Activated T-cell treated with anti-CD3 and anti-CD28 coated beads, Interleukin-2, amount 50 U/mL, for 72 hours (primary cell): ENCODE results near the gene SMC6. TPM values are rescaled to one million over a fixed set of nuclear protein-coding genes. Genes with fewer than 3 reads are reported as not detected.

ENCODE experiments used
- ATAC-seq, 2 donors: fragments of 150-1000 bp; cut with Tn5 transposase; replicated peaks in 1 of 2; 2 replicates each; pipeline ENCODE4 v1.10.0; 2021; ENCODE audit warnings: moderate library complexity in 2 of 2, mild to moderate bottlenecking in 1 of 2
- DNase-seq, 2 donors: peaks; one replicate each; pipeline ENCODE4 v3.0.0; 2021 to 2022; ENCODE audit warnings: mixed read lengths in 1 of 2
- H3K27ac Mint-ChIP-seq: one replicate; pipeline ENCODE4 v1.8.0; 2022; ENCODE audit warnings: mild to moderate bottlenecking, moderate library complexity, mixed read lengths
- H3K27me3 Mint-ChIP-seq: one replicate; pipeline ENCODE4 v1.8.0; 2022; ENCODE audit warnings: low read depth, mixed read lengths
- H3K36me3 Mint-ChIP-seq, 2 donors: one replicate each; pipeline ENCODE4 v1.8.0; 2022; ENCODE audit warnings: mixed read lengths in 2 of 2, mild to moderate bottlenecking in 1 of 2; ENCODE audit not compliant: insufficient read depth in 2 of 2
- H3K4me1 Mint-ChIP-seq: one replicate; pipeline ENCODE4 v1.8.0; 2022; ENCODE audit warnings: low read depth, mixed read lengths
- H3K4me3 Mint-ChIP-seq, 2 donors: one replicate each; pipeline ENCODE4 v1.8.0; 2022; ENCODE audit warnings: mild to moderate bottlenecking in 2 of 2, mixed read lengths in 2 of 2, moderate library complexity in 2 of 2
- H3K9me3 Mint-ChIP-seq, 2 donors: one replicate each; pipeline ENCODE4 v1.8.0; 2022; ENCODE audit warnings: mixed read lengths in 2 of 2
- total RNA-seq, 2 donors: library from RNA; stranded (reverse); gene quantifications; one replicate each; pipeline ENCODE4 v1.2.3, GENCODE V29; 2022

The SMC6 gene, protein sequence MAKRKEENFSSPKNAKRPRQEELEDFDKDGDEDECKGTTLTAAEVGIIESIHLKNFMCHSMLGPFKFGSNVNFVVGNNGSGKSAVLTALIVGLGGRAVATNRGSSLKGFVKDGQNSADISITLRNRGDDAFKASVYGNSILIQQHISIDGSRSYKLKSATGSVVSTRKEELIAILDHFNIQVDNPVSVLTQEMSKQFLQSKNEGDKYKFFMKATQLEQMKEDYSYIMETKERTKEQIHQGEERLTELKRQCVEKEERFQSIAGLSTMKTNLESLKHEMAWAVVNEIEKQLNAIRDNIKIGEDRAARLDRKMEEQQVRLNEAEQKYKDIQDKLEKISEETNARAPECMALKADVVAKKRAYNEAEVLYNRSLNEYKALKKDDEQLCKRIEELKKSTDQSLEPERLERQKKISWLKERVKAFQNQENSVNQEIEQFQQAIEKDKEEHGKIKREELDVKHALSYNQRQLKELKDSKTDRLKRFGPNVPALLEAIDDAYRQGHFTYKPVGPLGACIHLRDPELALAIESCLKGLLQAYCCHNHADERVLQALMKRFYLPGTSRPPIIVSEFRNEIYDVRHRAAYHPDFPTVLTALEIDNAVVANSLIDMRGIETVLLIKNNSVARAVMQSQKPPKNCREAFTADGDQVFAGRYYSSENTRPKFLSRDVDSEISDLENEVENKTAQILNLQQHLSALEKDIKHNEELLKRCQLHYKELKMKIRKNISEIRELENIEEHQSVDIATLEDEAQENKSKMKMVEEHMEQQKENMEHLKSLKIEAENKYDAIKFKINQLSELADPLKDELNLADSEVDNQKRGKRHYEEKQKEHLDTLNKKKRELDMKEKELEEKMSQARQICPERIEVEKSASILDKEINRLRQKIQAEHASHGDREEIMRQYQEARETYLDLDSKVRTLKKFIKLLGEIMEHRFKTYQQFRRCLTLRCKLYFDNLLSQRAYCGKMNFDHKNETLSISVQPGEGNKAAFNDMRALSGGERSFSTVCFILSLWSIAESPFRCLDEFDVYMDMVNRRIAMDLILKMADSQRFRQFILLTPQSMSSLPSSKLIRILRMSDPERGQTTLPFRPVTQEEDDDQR
- total RNA-seq, result 10 to 100 TPM; 25.1 to 31.0 TPM

DNA sequence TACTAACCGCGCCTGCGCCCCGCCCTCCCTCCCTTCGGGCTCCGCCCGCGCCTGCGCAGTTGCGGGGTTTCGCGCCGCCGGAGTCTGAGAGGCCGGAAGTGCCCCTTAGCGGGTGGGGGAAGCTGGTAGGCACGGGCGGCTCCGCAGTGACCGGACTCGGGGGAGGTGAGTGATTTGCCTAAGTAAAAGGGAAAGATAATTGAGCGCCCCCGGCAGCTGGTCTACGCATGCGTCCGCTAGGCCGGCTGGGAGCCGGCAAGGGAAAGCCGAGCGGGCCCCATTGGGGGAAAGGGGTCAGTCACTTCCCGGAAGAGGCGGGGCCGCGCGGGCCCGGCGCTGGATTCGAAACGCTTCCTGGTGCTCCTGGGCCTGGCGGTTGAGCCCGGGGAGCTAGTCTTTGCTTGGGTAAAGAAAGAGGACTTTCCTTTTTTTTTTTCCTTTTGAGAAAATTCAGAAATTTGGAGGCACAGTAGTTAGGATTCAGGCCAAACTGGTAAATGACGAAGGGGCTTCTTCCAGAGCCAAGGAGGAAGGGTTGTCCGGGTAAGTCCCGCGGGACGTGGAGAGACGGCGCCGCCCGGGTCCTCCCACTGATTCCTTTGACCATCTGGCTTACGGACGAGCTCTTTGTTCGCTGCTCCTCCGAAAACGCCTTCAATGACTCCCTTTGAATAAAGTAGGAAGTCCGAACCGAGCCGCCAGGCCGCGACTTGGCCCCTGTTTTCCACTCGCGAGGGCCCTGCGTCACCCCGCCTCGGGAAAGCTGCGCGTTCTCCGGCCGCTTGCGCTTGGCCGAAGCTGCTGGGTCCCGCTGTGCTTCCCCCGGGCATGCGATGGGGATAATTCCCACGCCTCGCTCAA is at the start of gene SMC6, which contains the start of gene GEN1:
Gene SMC6 (minus strand): TSS at position 8 of the 861 bp plus-strand sequence. CDS start 7,864 bp downstream, outside the sequence.
Gene GEN1 (plus strand): TSS at position 336 of the 861 bp plus-strand sequence. CDS start 5,806 bp downstream, outside the sequence.
- no peaks in the 10 kb centered on the region for H3K9me3 Mint-ChIP-seq
- peak; percentile 91 to 92 for DNase-seq
- ATAC-seq, result peak; percentile 87 to 91
- H3K27me3 Mint-ChIP-seq, result no peaks in the 10 kb centered on the region
- peaks cover 37% of the 10 kb centered on the region for H3K4me1 Mint-ChIP-seq
- H3K4me3 Mint-ChIP-seq, result peak within 1 kb of the TSS; percentile 84 to 98
- H3K36me3 Mint-ChIP-seq, result peaks cover 3 to 5% of the 10 kb centered on the region in 2 donors
- peak within 1 kb of the TSS; percentile 100 for H3K27ac Mint-ChIP-seq

DNA sequence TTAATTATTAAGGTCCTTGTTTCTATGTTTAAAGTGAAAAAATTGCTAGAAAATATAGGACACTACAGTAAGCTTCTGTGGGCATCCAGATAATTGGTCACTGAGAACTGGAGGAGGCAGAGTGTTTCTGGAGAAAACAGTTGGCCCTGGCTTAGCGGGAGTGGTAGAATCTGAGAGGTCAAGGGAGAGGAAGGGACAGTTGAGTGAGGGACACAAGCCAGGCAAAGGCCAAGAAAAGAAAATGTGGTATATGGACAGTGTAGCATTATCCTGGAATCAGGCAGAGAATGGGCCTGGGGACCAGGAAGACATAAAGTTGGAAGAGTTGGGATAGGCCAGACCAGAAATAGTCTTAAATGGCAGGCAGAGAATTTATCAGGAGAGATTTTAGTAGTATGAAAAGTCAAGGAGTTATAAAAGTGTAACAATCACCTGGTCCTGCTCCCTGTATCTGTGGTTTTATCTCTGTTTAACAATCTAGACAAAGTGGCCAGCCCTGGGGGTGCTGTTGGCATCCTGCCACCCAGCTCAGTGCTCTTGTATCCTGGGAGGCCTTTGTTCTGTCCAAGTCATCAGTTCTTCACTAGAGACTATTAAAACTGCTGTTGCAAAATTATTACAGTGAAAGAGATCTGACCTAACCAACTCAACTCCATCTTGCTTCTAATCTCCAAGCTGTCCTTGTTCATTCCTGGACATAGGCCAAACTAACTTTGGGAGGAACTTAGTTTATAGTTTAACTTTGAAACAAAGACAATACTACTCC is 47.3 kb upstream of the SMC6 start:
- peaks cover 23% of the 10 kb centered on the region for H3K27me3 Mint-ChIP-seq
- ATAC-seq, result no peak
- no peak for DNase-seq

DNA sequence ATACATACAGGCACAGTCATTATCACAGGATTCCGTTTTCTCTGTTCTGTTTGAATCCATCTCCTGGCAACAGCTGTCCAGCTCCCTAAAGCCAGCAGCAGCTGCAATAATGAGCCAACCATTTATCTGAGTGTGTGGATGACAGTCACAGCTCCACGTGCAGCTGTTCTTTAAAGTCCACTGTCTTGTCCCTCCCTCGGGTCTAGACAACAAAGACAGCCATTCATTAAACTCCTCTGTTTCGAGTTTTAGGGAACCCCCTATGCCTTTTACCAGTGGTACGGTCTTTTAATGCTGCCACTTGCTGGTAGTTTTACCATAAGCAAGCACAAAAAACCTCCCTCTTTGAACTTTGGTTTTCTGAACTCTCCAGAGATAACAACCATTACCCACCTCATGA is 46.6 kb upstream of the SMC6 start:
- Mint-ChIP-seq H3K9me3 (no peaks in the 10 kb centered on the region), H3K4me1 (no peaks in the 10 kb centered on the region), H3K4me3 (no peak overlapping the region), H3K27me3 (peaks cover 21% of the 10 kb centered on the region), H3K27ac (no peak overlapping the region), H3K36me3 (no peaks in the 10 kb centered on the region)
- ATAC-seq, result no peak
- no peak for DNase-seq

More for the DNA sequence above, 47.3 kb upstream of the SMC6 start:
- Mint-ChIP-seq H3K36me3 (no peaks in the 10 kb centered on the region), H3K4me1 (no peaks in the 10 kb centered on the region), H3K27ac (no peak overlapping the region), H3K9me3 (no peaks in the 10 kb centered on the region), H3K4me3 (no peak overlapping the region)

DNA sequence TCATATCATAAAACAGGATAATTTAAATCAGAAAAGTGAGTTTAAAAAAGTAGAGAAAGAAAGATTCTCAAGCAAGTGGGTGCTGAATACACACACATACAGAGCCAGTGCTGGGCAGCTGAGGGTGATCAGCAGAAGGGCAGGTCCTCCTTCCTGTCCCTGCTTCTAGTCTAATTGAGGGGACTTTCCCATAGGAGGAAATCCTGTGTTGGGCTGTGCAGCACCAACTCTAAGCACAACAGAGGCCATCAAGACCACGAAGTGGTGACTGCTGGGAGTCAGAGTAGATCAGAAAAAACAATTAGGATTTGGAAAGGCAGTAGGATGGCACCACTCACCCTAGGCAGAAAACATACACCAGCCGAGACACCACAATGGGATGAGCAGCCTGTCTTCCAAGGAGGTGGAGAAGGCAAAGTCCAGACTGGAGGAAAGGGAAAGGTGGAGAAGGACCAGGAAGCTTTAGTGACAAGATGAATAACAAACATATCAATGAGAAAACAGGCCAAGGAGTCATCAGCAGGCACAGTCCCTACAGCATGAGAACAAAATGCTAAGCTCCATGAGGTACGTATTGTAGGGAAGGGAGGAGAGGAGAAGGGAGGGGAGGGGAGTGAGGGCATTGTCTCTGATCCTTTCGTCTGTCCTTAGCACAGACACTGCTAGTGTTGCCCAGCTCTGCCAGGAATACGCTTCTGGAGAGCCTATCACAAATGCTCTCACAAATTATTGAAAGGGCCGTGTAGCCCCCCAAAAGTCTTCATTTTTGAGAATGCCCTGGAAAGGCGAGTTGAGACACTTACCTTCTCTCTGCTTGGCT is 45.9 kb upstream of the SMC6 start:
- Mint-ChIP-seq H3K36me3 (no peaks in the 10 kb centered on the region), H3K4me3 (no peak overlapping the region), H3K4me1 (no peaks in the 10 kb centered on the region), H3K9me3 (no peaks in the 10 kb centered on the region), H3K27ac (no peak overlapping the region), H3K27me3 (peaks cover 25% of the 10 kb centered on the region)
- no peak for ATAC-seq
- no peak for DNase-seq

DNA sequence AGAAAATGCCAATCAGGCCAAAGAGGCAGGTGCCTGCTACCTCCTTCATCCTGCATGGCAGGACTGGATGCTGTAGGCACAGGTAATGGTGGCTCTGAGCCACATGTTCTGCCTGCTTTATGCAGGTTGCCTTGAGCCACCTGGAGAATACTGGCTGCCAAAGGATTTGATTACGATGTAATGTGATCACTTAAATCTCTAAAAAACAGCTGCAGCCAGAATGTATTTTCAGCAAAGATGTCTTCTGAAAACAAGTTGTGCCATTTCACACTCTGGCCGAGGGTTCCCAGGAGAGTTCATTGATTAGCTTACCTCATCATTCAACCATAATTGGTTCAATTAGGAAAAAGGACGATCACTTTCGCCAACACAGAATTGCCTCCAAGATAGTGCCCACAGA is 44.7 kb upstream of the SMC6 start:
- H3K4me1 Mint-ChIP-seq, result peaks cover 5% of the 10 kb centered on the region
- H3K27me3 Mint-ChIP-seq, result peaks cover 31% of the 10 kb centered on the region
- H3K27ac Mint-ChIP-seq, result no peak overlapping the region
- H3K9me3 Mint-ChIP-seq, result no peaks in the 10 kb centered on the region
- no peak for ATAC-seq
- H3K36me3 Mint-ChIP-seq, result no peaks in the 10 kb centered on the region
- no peak for DNase-seq
- H3K4me3 Mint-ChIP-seq, result no peak overlapping the region

DNA sequence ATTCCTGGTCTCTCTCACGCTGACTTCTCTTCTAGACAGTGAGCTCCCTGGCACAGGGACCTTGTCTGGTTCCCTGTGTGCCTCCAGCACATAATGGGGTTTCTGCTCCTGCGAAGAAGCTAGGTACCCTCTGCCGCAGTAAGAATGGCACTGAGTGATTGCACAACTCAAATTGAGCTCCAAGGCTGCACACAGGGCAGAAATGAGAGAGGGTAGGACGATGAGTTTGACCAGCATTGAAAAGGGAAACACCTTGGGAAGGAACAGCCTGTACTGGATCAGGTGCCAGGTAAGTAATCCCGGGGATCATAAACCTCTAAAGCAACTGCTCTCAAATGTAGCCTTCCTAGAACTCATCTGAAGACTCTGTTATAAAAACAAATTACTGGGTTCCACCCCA is 41.7 kb upstream of the SMC6 start:
- Mint-ChIP-seq H3K27ac (no peak overlapping the region), H3K4me1 (peaks cover 6% of the 10 kb centered on the region), H3K27me3 (peaks cover 58% of the 10 kb centered on the region), H3K4me3 (no peak overlapping the region), H3K9me3 (no peaks in the 10 kb centered on the region), H3K36me3 (no peaks in the 10 kb centered on the region)
- DNase-seq (no peak), ATAC-seq (no peak)

DNA sequence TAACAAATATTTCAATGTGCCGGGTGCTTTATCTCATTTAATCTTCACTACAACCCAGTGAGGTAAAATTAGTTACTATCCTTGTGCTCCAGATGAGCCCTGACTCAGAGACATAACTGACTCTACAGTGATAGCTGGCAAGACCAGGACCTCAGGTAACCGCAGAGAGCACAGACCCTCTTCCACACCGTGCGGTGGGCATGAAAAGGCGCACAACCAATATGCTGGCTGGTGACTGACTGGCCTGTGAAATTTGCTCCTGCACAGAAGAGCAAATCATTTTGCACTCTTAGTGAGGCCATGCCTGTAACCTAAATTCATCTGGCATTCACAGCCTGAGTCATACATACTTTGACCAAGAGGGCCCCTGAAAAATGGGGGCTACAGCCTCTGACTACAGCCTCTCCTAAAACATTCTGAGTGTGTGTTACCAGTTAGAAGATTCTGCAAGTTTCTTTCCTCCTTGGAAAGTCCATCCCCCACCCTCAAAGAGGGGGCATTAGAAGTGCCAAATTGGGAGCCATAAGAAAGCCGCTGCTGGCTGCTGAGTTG is 40.3 kb upstream of the SMC6 start:
- H3K9me3 Mint-ChIP-seq, result no peaks in the 10 kb centered on the region
- H3K4me3 Mint-ChIP-seq, result no peak overlapping the region
- H3K4me1 Mint-ChIP-seq, result peaks cover 6% of the 10 kb centered on the region
- H3K27me3 Mint-ChIP-seq, result peaks cover 51% of the 10 kb centered on the region
- DNase-seq (no peak), ATAC-seq (peak; percentile 17 to 25)
- H3K27ac Mint-ChIP-seq, result no peak overlapping the region
- no peaks in the 10 kb centered on the region for H3K36me3 Mint-ChIP-seq

DNA sequence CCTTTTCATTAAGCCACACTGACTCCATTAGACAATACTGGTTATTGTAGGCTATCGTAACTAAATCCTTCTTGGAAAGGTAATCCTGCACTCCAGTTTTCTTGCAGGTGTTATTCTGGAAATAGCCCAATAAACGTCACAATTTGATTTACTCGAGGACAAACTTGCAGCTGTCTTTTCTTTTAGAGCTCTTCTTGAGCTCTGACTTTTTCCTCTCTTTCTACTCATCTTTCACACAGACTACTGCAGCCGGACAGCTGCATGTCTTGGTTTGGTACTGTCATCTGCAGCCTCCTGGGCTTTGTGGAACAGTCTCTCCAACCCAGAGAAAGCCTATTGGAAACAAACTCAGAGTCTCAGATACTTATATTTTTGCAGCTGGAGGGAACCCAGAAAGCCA is 39.7 kb upstream of the SMC6 start:
- Mint-ChIP-seq H3K27me3 (peaks cover 50% of the 10 kb centered on the region), H3K9me3 (no peaks in the 10 kb centered on the region), H3K4me3 (peak overlapping the region in 1 of 2 donors; percentile 48), H3K27ac (no peak overlapping the region), H3K4me1 (peaks cover 6% of the 10 kb centered on the region), H3K36me3 (no peaks in the 10 kb centered on the region)
- peak in 1 of 2 donors; percentile 9 for ATAC-seq
- no peak for DNase-seq

DNA sequence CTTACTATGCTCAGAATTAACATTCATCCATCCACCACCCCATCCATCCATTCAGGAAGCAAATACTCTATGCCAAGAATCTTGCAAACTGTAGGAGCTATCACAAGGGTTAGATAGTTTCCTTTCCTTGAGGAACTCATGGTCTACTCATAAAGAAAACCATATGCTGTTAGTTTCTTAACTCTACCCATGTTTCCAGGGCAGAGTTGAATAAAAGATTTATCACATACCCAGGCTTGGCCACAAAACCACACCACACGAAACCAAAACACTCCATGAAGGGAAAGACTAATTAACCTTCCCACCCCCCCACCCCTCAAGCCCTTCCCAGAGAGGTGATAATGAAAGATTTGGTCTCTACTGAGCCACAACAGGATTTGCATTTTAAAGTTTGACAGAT is 38.9 kb upstream of the SMC6 start:
- Mint-ChIP-seq H3K27ac (no peak overlapping the region), H3K9me3 (no peaks in the 10 kb centered on the region), H3K27me3 (peaks cover 46% of the 10 kb centered on the region), H3K4me3 (no peak overlapping the region), H3K4me1 (peaks cover 6% of the 10 kb centered on the region), H3K36me3 (no peaks in the 10 kb centered on the region)
- ATAC-seq (peak in 1 of 2 donors; percentile 28), DNase-seq (peak in 1 of 2 donors; percentile 8)

DNA sequence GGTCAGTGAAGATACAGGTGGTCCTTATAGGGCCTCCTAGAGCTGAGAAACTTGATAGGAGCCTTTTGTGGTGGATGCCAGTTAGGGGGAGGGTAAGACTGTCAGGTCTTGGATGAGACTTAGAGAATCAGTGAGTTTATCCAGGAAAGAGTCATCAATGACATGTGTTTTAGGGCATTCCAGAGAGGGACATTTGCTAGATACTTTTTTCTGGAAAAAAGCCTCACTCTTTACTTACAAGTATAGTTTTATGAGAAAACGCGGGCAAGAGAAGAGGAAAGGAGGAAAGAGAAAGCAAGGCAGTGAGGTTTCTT is 38.2 kb upstream of the SMC6 start:
- no peak for ATAC-seq
- H3K9me3 Mint-ChIP-seq, result no peaks in the 10 kb centered on the region
- H3K4me3 Mint-ChIP-seq, result no peak overlapping the region
- no peak for DNase-seq
- H3K27ac Mint-ChIP-seq, result no peak overlapping the region
- peaks cover 45% of the 10 kb centered on the region for H3K27me3 Mint-ChIP-seq
- H3K4me1 Mint-ChIP-seq, result peaks cover 6% of the 10 kb centered on the region
- no peaks in the 10 kb centered on the region for H3K36me3 Mint-ChIP-seq
